NCI-H2029 treated with DMSO at 0.1 percent for 48 hours (cell line): ENCODE results near the gene ZNF181.

Source experiments
- DNase-seq: peaks from one replicate; lab custom pipeline; 2025; lab: John Stamatoyannopoulos, UW

The ZNF181 gene

GRCh38 chr19:34757441-34757840 is 23.4 kb downstream of the ZNF181 start:
- no peak for DNase-seq

DNA sequence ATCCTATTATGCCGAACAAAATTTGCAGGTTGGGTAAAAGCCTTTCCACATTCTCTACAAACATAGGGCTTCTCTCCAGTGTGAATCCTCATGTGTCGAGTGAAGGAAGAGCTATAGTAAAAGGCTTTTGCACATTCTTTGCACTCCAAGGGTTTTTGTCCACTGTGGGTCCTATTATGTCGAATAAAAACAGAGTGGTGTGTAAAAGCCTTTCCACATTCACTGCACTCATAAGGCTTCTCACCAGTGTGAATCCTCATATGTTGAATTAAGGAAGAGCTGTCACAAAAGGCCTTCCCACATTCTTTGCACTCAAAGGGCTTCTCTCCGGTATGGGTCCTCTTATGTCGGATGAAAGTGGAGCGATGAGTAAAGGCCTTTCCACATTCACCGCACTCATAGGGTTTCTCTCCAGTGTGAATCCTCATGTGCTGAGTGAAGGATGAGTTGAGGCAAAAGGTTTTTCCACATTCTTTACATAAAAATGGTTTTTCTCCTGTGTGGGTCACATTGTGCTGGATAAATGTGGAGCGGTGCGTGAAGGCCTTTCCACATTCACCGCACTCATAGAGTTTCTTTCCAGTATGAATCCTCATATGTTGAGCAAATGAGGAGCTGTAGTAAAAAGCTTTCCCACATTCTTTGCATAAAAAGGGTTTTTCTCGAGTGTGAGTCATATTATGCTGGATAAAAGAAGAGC is 25.3 kb downstream of the ZNF181 start:
- no peak for DNase-seq

DNA sequence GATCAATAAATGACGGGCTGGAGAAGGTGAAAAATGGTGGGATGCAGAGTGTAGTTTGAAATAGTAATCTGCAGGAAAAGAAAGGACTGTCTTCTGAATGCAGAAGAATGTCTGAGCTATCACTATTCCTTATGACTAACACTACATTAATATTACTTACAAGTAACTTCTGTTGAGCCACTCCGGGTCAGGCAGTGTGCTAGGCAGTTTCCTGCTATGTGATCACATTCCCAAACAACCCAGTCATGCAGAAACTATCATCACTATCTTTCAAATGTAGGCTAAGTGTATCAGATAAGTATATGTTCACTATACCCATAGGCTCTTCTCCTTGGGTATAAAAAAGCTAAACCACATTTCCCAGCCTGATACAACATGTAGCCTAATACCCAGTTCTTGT is 32.3 kb downstream of the ZNF181 start:
- DNase-seq = no peak

GRCh38 chr19:34767951-34768350 is 33.9 kb downstream of the ZNF181 start:
- DNase-seq = no peak

DNA sequence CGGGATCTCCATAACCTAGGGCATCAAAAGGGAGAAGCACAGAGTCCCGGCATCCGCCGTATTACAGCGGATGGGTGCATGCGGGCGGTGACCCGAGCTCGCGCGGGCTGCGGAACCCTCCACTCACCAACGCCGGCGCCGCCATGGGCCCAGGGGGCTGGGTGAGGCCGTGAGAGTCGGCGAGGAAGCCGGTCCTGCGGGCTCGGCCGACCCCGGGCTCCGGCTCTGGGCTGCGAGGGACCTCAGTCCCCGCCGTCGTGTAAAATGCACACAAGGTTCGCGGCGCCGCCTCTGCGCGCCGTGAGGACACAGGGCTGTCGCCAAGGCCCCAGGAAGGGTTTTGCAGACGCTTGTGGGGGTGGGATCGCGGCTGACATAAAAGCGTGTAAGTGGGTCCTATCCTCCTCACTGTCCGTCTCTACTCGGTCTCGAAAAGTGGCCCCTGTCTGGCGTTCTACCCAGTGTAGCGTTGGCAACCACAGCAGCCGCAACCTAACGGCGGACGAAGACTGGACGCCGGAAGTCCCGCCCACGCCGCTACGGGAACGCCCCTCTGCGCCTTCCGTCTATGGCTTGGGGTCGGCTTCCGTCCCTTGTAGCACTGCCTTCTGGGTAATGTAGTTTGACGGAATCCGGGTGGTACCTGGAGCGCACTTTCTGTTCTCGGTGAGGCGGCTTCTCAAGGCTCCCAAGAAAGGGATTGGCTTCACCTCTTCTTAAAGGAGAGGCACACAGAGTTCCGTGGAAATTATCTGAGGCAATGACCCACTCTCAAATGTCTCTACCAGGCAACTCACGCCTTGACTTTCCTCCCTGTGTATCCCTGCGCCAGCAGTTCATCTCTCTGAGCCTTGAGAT is 38.9 kb downstream of the ZNF181 start, which contains the start of gene ZNF599:
Gene ZNF599, minus strand, starts transcription at position 519 of the 858 bp plus-strand sequence. Its CDS starts 374 bp downstream, at position 145.
- peak; percentile 64 for DNase-seq

DNA sequence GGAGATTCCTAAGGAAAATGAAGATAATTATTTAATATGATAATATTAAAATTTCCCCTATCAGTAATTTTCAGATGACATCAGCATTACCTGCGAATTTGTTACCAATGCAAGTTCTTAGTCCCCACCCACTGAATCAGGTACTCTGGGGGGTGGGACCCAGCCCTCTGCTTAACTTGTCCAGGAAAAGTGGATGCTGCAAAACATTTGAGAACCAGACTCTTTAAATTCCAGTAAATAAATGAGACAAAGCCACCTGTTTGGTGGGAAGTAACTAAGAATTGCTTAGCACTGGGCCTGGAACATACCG is 39.5 kb downstream of the ZNF181 start:
- DNase-seq = no peak

DNA sequence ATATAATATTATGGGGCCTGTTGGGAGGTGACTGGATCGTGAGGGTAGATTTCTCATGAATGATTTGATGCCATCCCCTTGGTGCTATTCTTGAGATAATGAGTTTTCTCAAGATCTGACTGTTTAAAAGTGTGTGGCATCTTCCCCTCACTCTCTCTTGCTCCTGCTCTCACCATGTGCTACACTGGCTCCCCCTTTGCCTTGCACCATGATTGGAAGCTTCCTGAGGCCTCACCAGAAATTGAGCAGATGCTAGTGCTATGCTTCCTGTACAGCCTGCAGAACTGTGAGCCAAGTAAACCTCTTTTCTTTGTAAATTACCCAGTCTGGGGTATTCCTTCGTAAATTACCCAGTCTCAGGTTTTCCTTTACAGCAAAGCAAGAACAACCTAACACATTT is 40.8 kb downstream of the ZNF181 start:
- DNase-seq = no peak

GRCh38 chr19:34778342-34778741 is 44.3 kb downstream of the ZNF181 start:
- DNase-seq = no peak

- no peak for DNase-seq
Observed at GRCh38 chr19:34779652-34780051, 45.6 kb downstream of the ZNF181 start.

DNA sequence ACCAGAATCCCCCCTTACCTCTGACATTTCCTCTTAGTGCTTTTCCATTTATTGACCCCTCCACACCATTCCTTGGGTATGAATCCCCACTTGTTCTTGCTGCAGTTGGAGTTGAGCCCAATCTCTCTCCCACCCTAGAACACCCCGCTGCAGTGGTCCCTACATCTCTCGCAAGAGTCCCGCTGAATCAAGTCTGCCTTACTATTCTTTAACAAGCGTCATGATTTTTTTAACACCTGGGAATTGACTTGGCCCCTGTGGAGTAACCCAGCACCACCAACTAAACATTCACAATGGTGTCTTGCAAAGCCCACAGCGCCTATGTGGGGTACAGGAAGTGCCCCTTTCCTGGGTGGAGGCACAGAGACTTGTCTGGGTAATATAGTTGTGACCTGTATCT is 52.2 kb downstream of the ZNF181 start:
- no peak for DNase-seq

GRCh38 chr19:34787059-34787824 is 53.2 kb downstream of the ZNF181 start:
- no peak for DNase-seq

DNA sequence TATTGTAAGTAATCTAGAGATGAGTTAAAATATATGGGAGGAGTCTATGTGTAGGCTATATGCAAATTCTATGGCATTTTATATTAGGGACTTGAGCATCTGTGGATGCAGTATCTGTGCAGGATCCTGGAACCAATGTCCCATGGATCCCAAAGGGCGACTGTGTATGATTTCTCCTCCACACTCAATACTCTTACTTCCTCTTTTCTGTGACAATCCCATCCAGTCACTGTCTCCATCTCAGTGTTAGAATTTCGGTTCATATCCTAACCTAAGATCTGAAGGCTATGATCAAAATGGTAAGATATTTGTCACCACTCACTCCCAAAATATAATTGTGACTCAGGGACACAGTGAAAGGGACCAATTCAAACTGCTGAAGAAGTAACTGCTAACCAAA is 54.0 kb downstream of the ZNF181 start:
- no peak for DNase-seq

DNA sequence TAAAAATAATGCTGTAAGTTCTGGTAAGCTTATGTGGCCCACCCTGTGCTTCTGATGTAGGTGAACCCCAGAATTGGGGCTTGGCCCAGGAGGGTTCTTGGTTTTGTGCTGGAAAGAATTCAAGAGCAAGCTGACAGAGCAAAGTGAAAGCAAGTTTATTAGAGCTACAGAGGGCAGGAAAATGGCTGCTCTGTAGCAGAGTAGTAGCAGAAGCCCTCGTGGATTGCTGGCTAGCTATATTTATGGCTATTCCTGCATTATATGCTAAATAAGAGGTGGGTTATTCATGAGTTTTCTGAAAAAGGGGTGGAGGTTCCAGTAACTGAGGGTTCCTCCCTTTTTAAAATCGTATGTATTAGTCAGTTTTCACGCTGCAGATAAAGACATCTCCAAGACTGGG is 59.5 kb downstream of the ZNF181 start:
- DNase-seq = no peak

DNA sequence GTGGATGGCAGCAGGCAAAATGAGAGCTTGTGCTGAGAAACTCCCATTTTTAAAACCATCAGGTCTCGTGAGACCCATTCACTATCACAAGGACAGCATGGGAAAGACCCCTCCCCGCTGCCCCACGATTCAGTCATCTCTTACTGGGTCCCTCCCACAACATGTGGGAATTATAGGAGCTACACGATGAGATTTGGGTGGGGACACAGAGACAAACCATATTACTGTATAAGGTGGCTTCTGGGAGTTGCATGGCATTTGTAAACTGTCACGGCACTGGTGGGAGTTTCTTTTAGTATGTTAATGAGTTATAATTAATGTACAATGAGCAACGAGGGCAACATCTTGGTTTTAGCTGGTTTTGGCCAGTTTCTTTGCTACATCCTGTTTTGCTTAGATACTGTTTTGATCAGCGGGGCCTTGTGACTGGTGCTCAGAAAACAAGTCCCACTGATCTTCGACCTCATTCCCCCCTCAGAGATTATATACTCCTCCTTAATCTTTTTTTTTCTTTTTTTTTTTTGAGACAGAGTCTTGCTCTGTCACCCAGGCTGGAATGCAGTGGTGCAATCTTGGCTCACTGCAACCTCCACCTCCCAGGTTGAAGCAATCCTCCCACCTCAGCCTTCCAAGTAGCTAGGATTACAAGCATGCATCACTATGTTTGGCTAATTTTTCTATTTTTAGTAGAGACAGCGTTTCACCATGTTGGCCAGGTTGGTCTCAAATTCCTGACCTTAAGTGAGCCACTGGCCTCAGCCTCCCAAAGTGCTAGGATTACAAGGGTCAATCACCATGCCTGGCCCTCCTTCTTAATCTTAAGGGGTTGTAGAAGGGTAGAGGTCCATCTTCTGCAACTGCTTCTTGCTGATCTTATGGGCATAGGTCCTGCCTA is 60.3 kb downstream of the ZNF181 start:
- DNase-seq = no peak
